Heart left ventricle (tissue), 16 donors: Measurements from ENCODE around the gene ARHGAP29. TPM values are rescaled to one million over a fixed set of nuclear protein-coding genes. Genes with fewer than 3 reads are reported as not detected.
"Not testable (repeated sequence)": the region's sequence is repeated elsewhere in the genome, so short reads cannot be mapped to it uniquely, and the experiment has no call there.

Experiments used
- ATAC-seq, 4 donors: fragments of 200-7000 bp; cut with Tn5 transposase; one replicate each; pipeline ENCODE4 v1.9.1; 2020 to 2022; ENCODE audit warnings: moderate library complexity in 4 of 4, mild to moderate bottlenecking in 3 of 4, moderate number of reproducible peaks in 1 of 4
- DNase-seq, 5 donors: peaks; one replicate each; pipeline ENCODE4 v3.0.0-alpha.2; 2020
- H3K27ac ChIP-seq, 12 donors: fragments of 200-600 bp; sonication (generic) in 4 of 12; one replicate each; pipeline versions ENCODE4 v1.5.0 to v1.8.0; 2016 to 2022; ENCODE audit warnings: mild to moderate bottlenecking in 2 of 12
- H3K27me3 ChIP-seq, 9 donors: fragments of 200-600 bp; sonication (generic) in 2 of 9; one replicate each; pipeline versions ENCODE4 v1.5.1 to v1.8.0; 2016 to 2022; ENCODE audit warnings: mild to moderate bottlenecking in 3 of 9
- H3K36me3 ChIP-seq, 9 donors: fragments of 200-600 bp; sonication (generic) in 2 of 9; one replicate each; pipeline versions ENCODE4 v1.5.0 to v1.8.0; 2018 to 2022; ENCODE audit warnings: mild to moderate bottlenecking in 2 of 9
- H3K4me1 ChIP-seq, 12 donors: fragments of 200-600 bp; sonication (generic) in 4 of 12; one replicate each; pipeline versions ENCODE4 v1.5.0 to v1.8.0; 2016 to 2022; ENCODE audit warnings: mild to moderate bottlenecking in 3 of 12
- H3K4me3 ChIP-seq, 12 donors: fragments of 200-600 bp; sonication (generic) in 4 of 12; one replicate each; pipeline versions ENCODE4 v1.5.0 to v1.8.0; 2017 to 2022; ENCODE audit warnings: mild to moderate bottlenecking in 9 of 12, moderate library complexity in 4 of 12
- H3K9me3 ChIP-seq, 12 donors: fragments of 200-600 bp; sonication (generic) in 4 of 12; one replicate each; pipeline versions ENCODE4 v1.5.0 to v1.8.0; 2016 to 2022; ENCODE audit warnings: mild to moderate bottlenecking in 1 of 12
- POLR2A ChIP-seq, 2 donors: fragments of 450-650 bp; IDR thresholded peaks; one replicate each; pipeline ENCODE4 v1.6.1; 2017; ENCODE audit warnings: antibody characterized with exemption in 2 of 2, mild to moderate bottlenecking in 2 of 2, moderate library complexity in 2 of 2
- WGBS, 4 donors: extraction: QIAGEN DNeasy Blood & Tissue Kit in 2 of 4; methylation state at CpG; one replicate each; pipeline versions ENCODE4 v1.1.5 to v1.1.7; 2013 to 2018; 5-methylcytosine and 5-hydroxymethylcytosine counted together
- intact Hi-C, 10 donors: fragments of 100-400 bp; cut with DNase I; formaldehyde crosslinking; loops; one replicate each; pipeline versions ENCODE4 v1.11.1 to v1.14.2; 2022
- polyA plus RNA-seq, 2 donors: library from polyadenylated mRNA; stranded (reverse); fragments of 200-250 nt; gene quantifications; one replicate each; pipeline ENCODE4 v1.2.3, GENCODE V29; 2013
- total RNA-seq, 9 donors: library from RNA; depleted of rRNA in 2 of 9; stranded (reverse); fragments of >200 nt in 2 of 9; fragmentation: NEBNext Ultra II Directional in 3 of 9; extraction: Animal tissue kit (Norgen Biotek cat#: 25700) in 3 of 9; gene quantifications; one replicate each; pipeline versions ENCODE4 v1.1.0 to v1.2.4, GENCODE V29; 2016 to 2023
- TF ChIP-seq, protein P1 (sequence below), 12 donors: fragments of 200-600 bp; sonication (generic) in 4 of 12; IDR thresholded peaks; one replicate each; pipeline versions ENCODE4 v1.5.0 to v1.8.0; 2018 to 2022; ENCODE audit warnings: antibody characterized with exemption in 12 of 12, mild to moderate bottlenecking in 5 of 12
- donor health status: ischemic (EF 13 %, LVEDD 7.1; RV severe dilation, severe dysfunction).
- donor health status: healthy with polysubstance abuse.
- donor health status: DM: no; HTN: yes; CAD: no.
- donor health status: DM: no; HTN: no; CAD: no.
- donor health status: ischemic (EF 25% LVEDD 6.9; RV normal size, moderate dysfunction).
- donor health status: ischemic (EF 25% LVEDD 5.7; RV mildly dilated, moderate dysfunction).
- donor health status: healthy.
- donor health status: DM: yes; HTN: yes; CAD: no.
- donor health status: ischemic (EF 35%, LVEDD 5.7; RV mildly dilated, moderate dysfunction).
- donor health status: nonischemic (EF 11% LVEDD 7.7; RV severe dilation, severe dysfunction).
- donor health status: DM: yes; HTN: yes; CAD: no.
- donor health status: PGD.
- donor health status: ischemic (EF 29% LVEDD 5.4; RV normal size, mild dysfunction).
- donor health status: nonischemic (EF 23%, LVEDD 6.1; RV moderate dilation, normal function).

The ARHGAP29 gene
- total and polyA plus RNA-seq, 11 donors = 11.0 to 35.7 (median 26.2) TPM

DNA sequence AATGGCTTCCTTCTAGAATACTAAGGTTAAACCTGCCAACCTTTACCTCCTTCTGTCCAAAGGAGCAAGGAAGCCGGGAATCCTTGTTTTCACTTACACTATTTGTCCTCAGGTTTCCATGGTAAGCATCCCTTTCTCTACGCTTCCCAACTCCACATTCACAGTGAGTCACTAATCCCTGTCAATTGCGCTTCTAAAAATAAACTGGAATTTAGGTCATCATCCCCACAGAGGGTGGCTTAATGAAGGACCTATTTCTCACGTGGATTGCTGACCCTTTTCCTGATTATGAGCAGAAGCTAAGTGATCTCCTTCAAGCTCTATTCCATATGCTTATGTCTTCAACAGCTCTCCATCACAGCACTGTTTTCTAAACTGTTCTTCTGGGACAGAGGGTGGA lies 76.6 kb downstream of the ARHGAP29 start:
- intact Hi-C loops = loop anchor here in 1 of 10 donors (10.0 kb wide), 1 partner anchor 66 kb away; no protein-coding TSS in a partner anchor
- DNase-seq (no peak), ATAC-seq (peak; percentile 67 to 96 (median 85))
- Histone ChIP-seq H3K36me3 (no peaks in the 10 kb centered on the region), H3K4me1 (peaks cover 0 to 15% (median 11%) of the 10 kb centered on the region in 12 donors), H3K27ac (peak overlapping the region in 1 of 12 donors; percentile 21), H3K9me3 (peaks cover 0 to 6% (median 0%) of the 10 kb centered on the region in 12 donors), H3K4me3 (no peak overlapping the region), H3K27me3 (no peaks in the 10 kb centered on the region)
- 19 to 25% (median 20%) methylated on average over 4 of the region's 4 CpGs for WGBS, 4 donors
- TF ChIP-seq, protein P1, sequence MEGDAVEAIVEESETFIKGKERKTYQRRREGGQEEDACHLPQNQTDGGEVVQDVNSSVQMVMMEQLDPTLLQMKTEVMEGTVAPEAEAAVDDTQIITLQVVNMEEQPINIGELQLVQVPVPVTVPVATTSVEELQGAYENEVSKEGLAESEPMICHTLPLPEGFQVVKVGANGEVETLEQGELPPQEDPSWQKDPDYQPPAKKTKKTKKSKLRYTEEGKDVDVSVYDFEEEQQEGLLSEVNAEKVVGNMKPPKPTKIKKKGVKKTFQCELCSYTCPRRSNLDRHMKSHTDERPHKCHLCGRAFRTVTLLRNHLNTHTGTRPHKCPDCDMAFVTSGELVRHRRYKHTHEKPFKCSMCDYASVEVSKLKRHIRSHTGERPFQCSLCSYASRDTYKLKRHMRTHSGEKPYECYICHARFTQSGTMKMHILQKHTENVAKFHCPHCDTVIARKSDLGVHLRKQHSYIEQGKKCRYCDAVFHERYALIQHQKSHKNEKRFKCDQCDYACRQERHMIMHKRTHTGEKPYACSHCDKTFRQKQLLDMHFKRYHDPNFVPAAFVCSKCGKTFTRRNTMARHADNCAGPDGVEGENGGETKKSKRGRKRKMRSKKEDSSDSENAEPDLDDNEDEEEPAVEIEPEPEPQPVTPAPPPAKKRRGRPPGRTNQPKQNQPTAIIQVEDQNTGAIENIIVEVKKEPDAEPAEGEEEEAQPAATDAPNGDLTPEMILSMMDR (IDR thresholded peaks at IDR 0.05) = no peak
- TF ChIP-seq POLR2A (IDR thresholded peaks at IDR 0.05) = no peak

DNA sequence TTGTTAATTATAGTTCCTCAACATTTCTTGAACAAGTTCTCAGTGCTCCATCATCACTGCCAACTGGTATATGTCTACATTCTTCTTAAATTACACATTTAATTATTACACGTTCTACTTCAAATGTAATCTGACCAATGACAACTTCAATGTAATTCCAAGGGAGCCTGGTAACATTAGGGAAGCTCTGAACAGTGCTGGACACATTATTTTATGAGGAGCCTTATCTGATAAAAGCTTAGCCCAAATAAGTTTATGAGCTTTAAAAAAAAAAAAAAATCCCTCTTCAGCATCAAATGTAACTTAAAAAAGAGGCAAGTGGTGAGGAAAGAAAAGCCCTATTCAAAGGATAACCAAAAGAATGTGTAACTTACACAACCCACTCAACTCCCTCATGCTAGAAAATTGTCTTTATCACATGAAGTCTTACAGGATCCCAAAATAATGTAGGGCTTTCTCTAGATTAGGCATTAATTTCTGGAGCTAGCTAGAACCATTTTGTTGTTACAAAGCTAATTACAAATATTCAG lies 81.2 kb downstream of the ARHGAP29 start:
- TF ChIP-seq POLR2A (IDR thresholded peaks at IDR 0.05) = no peak
- TF ChIP-seq, protein P1 (IDR thresholded peaks at IDR 0.05) = no peak
- Histone ChIP-seq H3K27ac (peak overlapping the region in 2 of 12 donors; percentile 46 to 50), H3K9me3 (peaks cover 0 to 8% (median 0%) of the 10 kb centered on the region in 12 donors), H3K4me1 (peaks cover 0 to 17% (median 10%) of the 10 kb centered on the region in 12 donors), H3K27me3 (no peaks in the 10 kb centered on the region), H3K36me3 (no peaks in the 10 kb centered on the region), H3K4me3 (no peak overlapping the region)
- intact Hi-C loops = no loop called here
- no peak for DNase-seq
- ATAC-seq = no peak
- WGBS, 4 donors = 72 to 79% (median 74%) methylated on average over 1 of the region's 1 CpG

- Histone ChIP-seq H3K9me3 (peaks cover 0 to 8% (median 0%) of the 10 kb centered on the region in 12 donors), H3K27me3 (no peaks in the 10 kb centered on the region), H3K36me3 (no peaks in the 10 kb centered on the region), H3K4me3 (no peak overlapping the region), H3K4me1 (peaks cover 0 to 6% (median under 1%) of the 10 kb centered on the region in 12 donors), H3K27ac (peak overlapping the region in 6 of 12 donors; percentile 0 to 51 (median 47))
- DNase-seq (peak in 3 of 5 donors; percentile 38 to 56 (median 51)), ATAC-seq (peak in 1 of 4 donors; percentile 44)
- intact Hi-C loops = no loop called here
- TF ChIP-seq, protein P1 (IDR thresholded peaks at IDR 0.05) = no peak
- TF ChIP-seq POLR2A (IDR thresholded peaks at IDR 0.05) = no peak
- WGBS, 4 donors = 80 to 92% (median 84%) methylated on average over 1 of the region's 1 CpG
These were observed 82.4 kb downstream of the ARHGAP29 start for GRCh38 chr1:94154989-94155388.

DNA sequence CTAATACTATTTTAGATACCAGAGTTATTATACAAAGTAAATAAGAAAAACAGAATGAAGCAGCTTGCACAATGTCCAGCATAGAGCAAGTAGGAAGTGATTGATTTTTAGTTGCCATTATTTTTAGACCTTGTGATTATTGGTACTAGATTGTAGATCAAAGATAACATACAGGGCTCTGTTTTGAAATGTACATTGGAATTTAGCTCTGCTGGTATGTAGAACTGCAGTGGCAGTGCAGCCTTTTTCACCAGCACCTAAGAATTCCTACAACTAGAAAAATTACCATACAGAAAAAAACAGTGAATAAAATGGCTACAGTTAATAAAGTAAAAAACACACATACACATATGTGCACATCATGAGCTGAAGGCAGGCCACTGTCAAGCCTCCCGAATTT lies 84.3 kb downstream of the ARHGAP29 start:
- Histone ChIP-seq H3K36me3 (no peaks in the 10 kb centered on the region), H3K4me3 (no peak overlapping the region), H3K27ac (no peak overlapping the region), H3K27me3 (no peaks in the 10 kb centered on the region), H3K4me1 (peaks cover 0 to 6% (median 0%) of the 10 kb centered on the region in 12 donors), H3K9me3 (peaks cover 0 to 8% (median 0%) of the 10 kb centered on the region in 12 donors)
- intact Hi-C loops = no loop called here
- DNase-seq (no peak), ATAC-seq (no peak)
- WGBS, 4 donors = 74 to 91% (median 88%) methylated on average over 1 of the region's 1 CpG
- TF ChIP-seq POLR2A (IDR thresholded peaks at IDR 0.05) = no peak
- TF ChIP-seq, protein P1 (IDR thresholded peaks at IDR 0.05) = no peak

DNA sequence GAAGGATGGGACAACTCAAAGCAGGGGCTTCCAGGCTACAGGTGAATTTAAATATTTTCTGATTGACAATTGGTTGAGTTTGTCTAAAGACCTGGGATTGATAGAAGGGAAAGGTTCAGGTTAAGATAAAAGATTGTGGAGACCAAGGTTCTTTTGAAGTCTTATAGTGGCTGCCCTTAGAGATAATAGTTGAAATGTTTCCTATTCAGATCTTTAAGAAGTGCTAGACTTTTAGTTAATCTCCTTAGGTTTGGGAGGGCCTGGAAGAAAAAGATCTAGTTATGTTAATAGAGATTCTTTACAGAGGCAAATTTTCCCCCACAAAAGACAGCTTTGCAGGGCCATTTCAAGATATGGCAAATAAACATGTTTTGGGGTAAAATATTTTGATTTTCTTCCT lies 88.2 kb downstream of the ARHGAP29 start:
- H3K4me3 ChIP-seq, H3K27ac ChIP-seq, H3K4me1 ChIP-seq, H3K9me3 ChIP-seq, DNase-seq, intact Hi-C loops, ATAC-seq, H3K27me3 ChIP-seq, H3K36me3 ChIP-seq: not testable (repeated sequence)
